Astrocyte (in vitro differentiated cells and primary cell): ENCODE measurements around the gene ERV3-1. TPM values are rescaled to one million over a fixed set of nuclear protein-coding genes. Genes with fewer than 3 reads are reported as not detected.
"Not testable (repeated sequence)": the region's sequence is repeated elsewhere in the genome, so short reads cannot be mapped to it uniquely, and the experiment has no call there.

ENCODE experiments used
- DNase-seq: peaks from one replicate; pipeline ENCODE4 v3.0.0-alpha.2; 2010; ENCODE audit warnings: low read depth
- FAIRE-seq: peaks from 2 replicates; lab custom pipeline; 2011; peaks lifted over from hg19 to GRCh38; lab: Jason Lieb, UNC
- H2AFZ ChIP-seq: 2 replicates; pipeline ENCODE4 v1.6.0; 2012; ENCODE audit warnings: low read depth, low read length, inconsistent platforms
- H3K27ac ChIP-seq: 2 replicates; pipeline ENCODE4 v1.5.1; 2011; ENCODE audit warnings: low read depth, low read length, inconsistent platforms
- H3K27me3 ChIP-seq: 2 replicates; pipeline ENCODE4 v1.6.0; 2011; ENCODE audit warnings: low read length, inconsistent platforms; ENCODE audit not compliant: insufficient read depth
- H3K36me3 ChIP-seq: 2 replicates; pipeline ENCODE4 v1.5.1; 2011; ENCODE audit warnings: low read length, inconsistent platforms; ENCODE audit not compliant: insufficient read depth
- H3K4me1 ChIP-seq: 2 replicates; pipeline ENCODE4 v1.5.1; 2011; ENCODE audit warnings: low read length, inconsistent platforms; ENCODE audit not compliant: insufficient read depth
- H3K4me2 ChIP-seq: 2 replicates; pipeline ENCODE4 v1.6.0; 2012; ENCODE audit warnings: low read length, inconsistent platforms
- H3K4me3 ChIP-seq: 2 replicates; pipeline ENCODE4 v1.5.1; 2011; ENCODE audit warnings: low read depth, mild to moderate bottlenecking, low read length, inconsistent platforms; ENCODE audit not compliant: insufficient read depth
- H3K79me2 ChIP-seq: 2 replicates; pipeline ENCODE4 v1.6.0; 2012; ENCODE audit warnings: mild to moderate bottlenecking, low read length, inconsistent platforms; ENCODE audit not compliant: insufficient read depth
- H3K9ac ChIP-seq: 2 replicates; pipeline ENCODE4 v1.6.0; 2012; ENCODE audit warnings: mild to moderate bottlenecking, low read length, inconsistent platforms
- H3K9me3 ChIP-seq: 2 replicates; pipeline ENCODE4 v1.5.1; 2012; ENCODE audit warnings: low read depth, mild to moderate bottlenecking, low read length, inconsistent platforms; ENCODE audit not compliant: insufficient read depth
- H4K20me1 ChIP-seq: 2 replicates; pipeline ENCODE4 v1.6.0; 2012; ENCODE audit warnings: low read length, inconsistent platforms; ENCODE audit not compliant: insufficient read depth
- H3K27ac Mint-ChIP-seq: one replicate; pipeline ENCODE4 v1.8.0; 2021; ENCODE audit warnings: mild to moderate bottlenecking, mixed read lengths; ENCODE audit not compliant: unreplicated experiment
- H3K27me3 Mint-ChIP-seq: one replicate; pipeline ENCODE4 v1.8.0; 2021; ENCODE audit warnings: low read depth, mixed read lengths; ENCODE audit not compliant: unreplicated experiment
- H3K36me3 Mint-ChIP-seq: one replicate; pipeline ENCODE4 v1.8.0; 2021; ENCODE audit warnings: low read depth, mixed read lengths; ENCODE audit not compliant: unreplicated experiment
- H3K4me1 Mint-ChIP-seq: one replicate; pipeline ENCODE4 v1.8.0; 2021; ENCODE audit warnings: low read depth, mixed read lengths; ENCODE audit not compliant: unreplicated experiment
- H3K4me3 Mint-ChIP-seq: one replicate; pipeline ENCODE4 v1.8.0; 2021; ENCODE audit warnings: mild to moderate bottlenecking, moderate library complexity, mixed read lengths; ENCODE audit not compliant: unreplicated experiment
- H3K9me3 Mint-ChIP-seq: one replicate; pipeline ENCODE4 v1.8.0; 2021; ENCODE audit warnings: mild to moderate bottlenecking, mixed read lengths; ENCODE audit not compliant: unreplicated experiment
- total RNA-seq: library from RNA; stranded (reverse); gene quantifications from 2 replicates; pipeline ENCODE4 v1.2.1, GENCODE V29; 2021

The ERV3-1 gene
- total RNA-seq, 1 donor from 2014 or later: 20.2 TPM

GRCh38 chr7:65035469-65035868 lies 29.0 kb upstream of the ERV3-1 start:
- H3K36me3 ChIP-seq, H3K27ac Mint-ChIP-seq, H3K27me3 Mint-ChIP-seq, H3K4me3 Mint-ChIP-seq, DNase-seq, H3K4me1 ChIP-seq, FAIRE-seq, H3K27me3 ChIP-seq, H3K9ac ChIP-seq, H3K4me2 ChIP-seq, H3K4me3 ChIP-seq, H2AFZ ChIP-seq, H3K9me3 Mint-ChIP-seq, H3K27ac ChIP-seq, H3K36me3 Mint-ChIP-seq, H4K20me1 ChIP-seq, H3K9me3 ChIP-seq: not testable (repeated sequence)
- H3K79me2 ChIP-seq: peaks cover 16% of the 10 kb centered on the region
- H3K4me1 Mint-ChIP-seq: peaks cover 11% of the 10 kb centered on the region

GRCh38 chr7:65034120-65034782 lies 27.8 kb upstream of the ERV3-1 start:
- H3K9me3 ChIP-seq, H3K27me3 Mint-ChIP-seq, H3K36me3 Mint-ChIP-seq, H2AFZ ChIP-seq, H3K4me3 ChIP-seq, H3K36me3 ChIP-seq, H3K27ac Mint-ChIP-seq, H3K27ac ChIP-seq, H3K4me1 ChIP-seq, H3K79me2 ChIP-seq, H3K4me1 Mint-ChIP-seq, H3K9ac ChIP-seq, H4K20me1 ChIP-seq, H3K4me3 Mint-ChIP-seq, H3K4me2 ChIP-seq, H3K27me3 ChIP-seq: not testable (repeated sequence)
- H3K9me3 Mint-ChIP-seq: peaks cover 13% of the 10 kb centered on the region
- DNase-seq (peak; percentile 67), FAIRE-seq (peak; percentile 5)

- not testable (repeated sequence) for FAIRE-seq, H3K27me3 ChIP-seq, H3K4me1 Mint-ChIP-seq, H3K4me3 Mint-ChIP-seq, H3K9me3 ChIP-seq, DNase-seq, H3K4me2 ChIP-seq, H3K36me3 Mint-ChIP-seq, H3K9ac ChIP-seq, H3K27ac Mint-ChIP-seq, H3K27me3 Mint-ChIP-seq, H3K27ac ChIP-seq, H3K4me1 ChIP-seq, H4K20me1 ChIP-seq, H3K79me2 ChIP-seq, H2AFZ ChIP-seq, H3K4me3 ChIP-seq, H3K36me3 ChIP-seq
- H3K9me3 Mint-ChIP-seq: peaks cover 13% of the 10 kb centered on the region
These were observed 26.9 kb upstream of the ERV3-1 start for GRCh38 chr7:65033391-65033790.

- H2AFZ ChIP-seq, H3K36me3 Mint-ChIP-seq, H3K27ac Mint-ChIP-seq, H3K4me1 ChIP-seq, H3K9me3 ChIP-seq, H3K4me3 Mint-ChIP-seq, H3K4me3 ChIP-seq, H3K27ac ChIP-seq, FAIRE-seq, H3K36me3 ChIP-seq, DNase-seq, H3K79me2 ChIP-seq, H3K27me3 ChIP-seq, H3K4me1 Mint-ChIP-seq, H3K9ac ChIP-seq, H3K27me3 Mint-ChIP-seq, H3K4me2 ChIP-seq, H4K20me1 ChIP-seq, H3K9me3 Mint-ChIP-seq: not testable (repeated sequence)
These were observed 18.5 kb upstream of the ERV3-1 start for GRCh38 chr7:65025023-65025422.

- H3K4me1 Mint-ChIP-seq, FAIRE-seq, H3K27ac ChIP-seq, H3K36me3 ChIP-seq, H3K9me3 ChIP-seq, DNase-seq, H3K4me1 ChIP-seq, H3K27ac Mint-ChIP-seq, H3K27me3 Mint-ChIP-seq, H3K27me3 ChIP-seq, H2AFZ ChIP-seq, H3K9ac ChIP-seq, H3K9me3 Mint-ChIP-seq, H3K4me3 ChIP-seq, H3K36me3 Mint-ChIP-seq, H3K79me2 ChIP-seq, H4K20me1 ChIP-seq, H3K4me2 ChIP-seq, H3K4me3 Mint-ChIP-seq: not testable (repeated sequence)
These were observed 14.5 kb upstream of the ERV3-1 start for GRCh38 chr7:65020978-65021377.

- not testable (repeated sequence) for H3K9me3 Mint-ChIP-seq, H3K4me3 Mint-ChIP-seq, H3K9me3 ChIP-seq, FAIRE-seq, H3K27me3 ChIP-seq, H3K4me1 ChIP-seq, H3K27ac Mint-ChIP-seq, DNase-seq, H3K4me3 ChIP-seq, H3K9ac ChIP-seq, H3K27me3 Mint-ChIP-seq, H4K20me1 ChIP-seq, H3K4me2 ChIP-seq, H3K36me3 Mint-ChIP-seq, H3K36me3 ChIP-seq, H3K4me1 Mint-ChIP-seq, H3K27ac ChIP-seq, H2AFZ ChIP-seq
- H3K79me2 ChIP-seq: peaks cover 16% of the 10 kb centered on the region
These were observed 3.4 kb upstream of the ERV3-1 start for GRCh38 chr7:65009881-65010280.
